Lower leg skin (tissue), 3 donors: ENCODE results near the gene DYRK1A.

Source experiments
- CTCF ChIP-seq, 3 donors: fragments of 450-650 bp; IDR thresholded peaks; one replicate each; pipeline ENCODE4 v1.5.1; 2016; ENCODE audit warnings: antibody characterized with exemption in 3 of 3, mild to moderate bottlenecking in 3 of 3, moderate library complexity in 2 of 3
- POLR2A ChIP-seq, 2 donors: fragments of 450-650 bp; IDR thresholded peaks; one replicate each; pipeline ENCODE4 v1.6.1; 2016 to 2017; ENCODE audit warnings: antibody characterized with exemption in 2 of 2, mild to moderate bottlenecking in 1 of 2, moderate library complexity in 1 of 2

DNA sequence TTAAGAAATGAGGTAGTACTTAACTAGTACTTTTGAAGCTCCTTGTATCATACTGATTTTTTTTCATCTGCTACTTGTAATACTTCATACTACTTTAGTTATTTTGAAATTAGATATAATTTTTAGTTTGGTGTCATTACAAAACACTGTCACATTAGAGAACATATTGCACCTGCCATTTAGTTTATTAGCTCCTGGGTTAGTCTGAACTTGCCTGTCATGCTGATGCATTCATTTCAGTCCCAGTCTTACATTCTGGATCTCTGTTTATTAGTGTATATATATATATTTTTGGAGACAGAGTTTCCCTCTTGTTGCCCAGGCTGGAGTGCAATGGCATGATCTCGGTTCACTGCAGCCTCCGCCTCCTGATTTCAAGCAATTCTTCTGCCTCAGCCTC is 50.3 kb downstream of the DYRK1A start:
- no peak for TF ChIP-seq CTCF (IDR thresholded peaks at IDR 0.05)
- TF ChIP-seq POLR2A (IDR thresholded peaks at IDR 0.05), result no peak
